Activated naive CD8-positive, alpha-beta T cell treated with anti-CD3 and anti-CD28 coated beads for 36 hours (primary cell): ENCODE results near the gene DLGAP1. TPM values are rescaled to one million over a fixed set of nuclear protein-coding genes. Genes with fewer than 3 reads are reported as not detected.
"Not testable (repeated sequence)": the region's sequence is repeated elsewhere in the genome, so short reads cannot be mapped to it uniquely, and the experiment has no call there.

Source experiments
- DNase-seq: peaks from one replicate; pipeline ENCODE4 v3.0.0; 2021
- H3K27ac Mint-ChIP-seq: one replicate; pipeline ENCODE4 v1.8.0; 2022; ENCODE audit warnings: mild to moderate bottlenecking, moderate library complexity, mixed read lengths
- H3K27me3 Mint-ChIP-seq: one replicate; pipeline ENCODE4 v1.8.0; 2022; ENCODE audit warnings: mild to moderate bottlenecking, mixed read lengths
- H3K36me3 Mint-ChIP-seq: one replicate; pipeline ENCODE4 v1.8.0; 2021; ENCODE audit warnings: mild to moderate bottlenecking, mixed read lengths
- H3K4me1 Mint-ChIP-seq: one replicate; pipeline ENCODE4 v1.8.0; 2021; ENCODE audit warnings: mixed read lengths
- H3K4me3 Mint-ChIP-seq: one replicate; pipeline ENCODE4 v1.8.0; 2022; ENCODE audit warnings: mild to moderate bottlenecking, moderate library complexity, mixed read lengths
- H3K9me3 Mint-ChIP-seq: one replicate; pipeline ENCODE4 v1.8.0; 2022; ENCODE audit warnings: mixed read lengths
- total RNA-seq, 2 experiments: library from RNA; stranded (reverse); gene quantifications; one replicate each; pipeline ENCODE4 v1.2.3, GENCODE V29; 2021

DLGAP1 gene
- total RNA-seq, 2 experiments from 2014 or later = not detected

GRCh38 chr18:4026542-4026941 lies 428.6 kb downstream of the DLGAP1 start:
- Mint-ChIP-seq H3K4me3 (no peak overlapping the region), H3K27ac (no peak overlapping the region), H3K9me3 (no peaks in the 10 kb centered on the region), H3K27me3 (peaks cover 5% of the 10 kb centered on the region), H3K4me1 (no peaks in the 10 kb centered on the region), H3K36me3 (no peaks in the 10 kb centered on the region)
- DNase-seq = no peak

- DNase-seq = no peak
- Mint-ChIP-seq H3K4me1 (no peaks in the 10 kb centered on the region), H3K27ac (no peak overlapping the region), H3K27me3 (peaks cover 5% of the 10 kb centered on the region), H3K9me3 (no peaks in the 10 kb centered on the region), H3K4me3 (no peak overlapping the region), H3K36me3 (no peaks in the 10 kb centered on the region)
Measured at GRCh38 chr18:4024702-4025101, 430.4 kb downstream of the DLGAP1 start.

- not testable (repeated sequence) for H3K9me3 Mint-ChIP-seq, DNase-seq, H3K27ac Mint-ChIP-seq, H3K36me3 Mint-ChIP-seq, H3K4me3 Mint-ChIP-seq, H3K4me1 Mint-ChIP-seq, H3K27me3 Mint-ChIP-seq
Measured at GRCh38 chr18:4022749-4023148, 432.4 kb downstream of the DLGAP1 start.

- peaks cover 5% of the 10 kb centered on the region for H3K27me3 Mint-ChIP-seq
- no peaks in the 10 kb centered on the region for H3K9me3 Mint-ChIP-seq
- no peak for DNase-seq
- no peak overlapping the region for H3K4me3 Mint-ChIP-seq
- no peaks in the 10 kb centered on the region for H3K36me3 Mint-ChIP-seq
- H3K27ac Mint-ChIP-seq = no peak overlapping the region
- no peaks in the 10 kb centered on the region for H3K4me1 Mint-ChIP-seq
Measured at GRCh38 chr18:4020026-4020425, 435.1 kb downstream of the DLGAP1 start.

DNA sequence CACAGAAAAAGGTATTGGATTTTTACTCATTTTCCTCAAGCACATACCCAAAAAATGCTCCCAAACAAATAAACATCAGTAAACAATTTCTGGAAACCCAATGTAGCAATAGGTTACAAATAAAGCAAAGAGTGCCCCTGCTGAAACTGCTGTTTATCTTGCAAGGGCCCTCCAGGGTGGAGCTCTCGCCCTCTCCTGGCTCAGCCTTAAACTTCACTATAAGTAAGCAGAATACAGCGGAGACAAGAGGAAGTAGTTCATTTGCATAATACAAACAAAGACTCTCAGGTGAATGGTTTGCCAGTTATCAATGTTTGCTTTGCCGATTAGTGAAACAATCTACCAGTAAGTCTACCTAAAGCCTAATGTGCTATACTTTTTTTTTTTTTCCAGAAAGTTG lies 437.6 kb downstream of the DLGAP1 start:
- Mint-ChIP-seq H3K27me3 (no peaks in the 10 kb centered on the region), H3K4me3 (no peak overlapping the region), H3K36me3 (no peaks in the 10 kb centered on the region), H3K27ac (no peak overlapping the region), H3K9me3 (no peaks in the 10 kb centered on the region), H3K4me1 (no peaks in the 10 kb centered on the region)
- no peak for DNase-seq

GRCh38 chr18:4016391-4017049 lies 438.6 kb downstream of the DLGAP1 start:
- Mint-ChIP-seq H3K27ac (no peak overlapping the region), H3K36me3 (no peaks in the 10 kb centered on the region), H3K9me3 (no peaks in the 10 kb centered on the region), H3K4me1 (no peaks in the 10 kb centered on the region), H3K4me3 (no peak overlapping the region), H3K27me3 (no peaks in the 10 kb centered on the region)
- DNase-seq = no peak

GRCh38 chr18:4007846-4008245 lies 447.3 kb downstream of the DLGAP1 start:
- Mint-ChIP-seq H3K4me3 (no peak overlapping the region), H3K27me3 (peaks cover 17% of the 10 kb centered on the region), H3K4me1 (peaks cover 3% of the 10 kb centered on the region), H3K9me3 (no peaks in the 10 kb centered on the region), H3K27ac (no peak overlapping the region), H3K36me3 (no peaks in the 10 kb centered on the region)
- no peak for DNase-seq

- DNase-seq = no peak
- H3K4me3 Mint-ChIP-seq = no peak overlapping the region
- H3K36me3 Mint-ChIP-seq = no peaks in the 10 kb centered on the region
- no peak overlapping the region for H3K27ac Mint-ChIP-seq
- no peaks in the 10 kb centered on the region for H3K9me3 Mint-ChIP-seq
- H3K4me1 Mint-ChIP-seq = peaks cover 3% of the 10 kb centered on the region
- peaks cover 17% of the 10 kb centered on the region for H3K27me3 Mint-ChIP-seq
Measured at GRCh38 chr18:4004183-4004829, 450.8 kb downstream of the DLGAP1 start.

GRCh38 chr18:3998698-3999333 lies 456.3 kb downstream of the DLGAP1 start:
- H3K27me3 Mint-ChIP-seq = peaks cover 5% of the 10 kb centered on the region

GRCh38 chr18:3995476-3996102 lies 459.5 kb downstream of the DLGAP1 start:
- DNase-seq = peak; percentile 24
- H3K27ac Mint-ChIP-seq = no peak overlapping the region
- peaks cover 5% of the 10 kb centered on the region for H3K27me3 Mint-ChIP-seq

More at GRCh38 chr18:3998698-3999333, 456.3 kb downstream of the DLGAP1 start:
- no peaks in the 10 kb centered on the region for H3K36me3 Mint-ChIP-seq
- no peaks in the 10 kb centered on the region for H3K4me1 Mint-ChIP-seq
- H3K27ac Mint-ChIP-seq = no peak overlapping the region
- no peaks in the 10 kb centered on the region for H3K9me3 Mint-ChIP-seq
- no peak for DNase-seq
- H3K4me3 Mint-ChIP-seq = no peak overlapping the region

DNA sequence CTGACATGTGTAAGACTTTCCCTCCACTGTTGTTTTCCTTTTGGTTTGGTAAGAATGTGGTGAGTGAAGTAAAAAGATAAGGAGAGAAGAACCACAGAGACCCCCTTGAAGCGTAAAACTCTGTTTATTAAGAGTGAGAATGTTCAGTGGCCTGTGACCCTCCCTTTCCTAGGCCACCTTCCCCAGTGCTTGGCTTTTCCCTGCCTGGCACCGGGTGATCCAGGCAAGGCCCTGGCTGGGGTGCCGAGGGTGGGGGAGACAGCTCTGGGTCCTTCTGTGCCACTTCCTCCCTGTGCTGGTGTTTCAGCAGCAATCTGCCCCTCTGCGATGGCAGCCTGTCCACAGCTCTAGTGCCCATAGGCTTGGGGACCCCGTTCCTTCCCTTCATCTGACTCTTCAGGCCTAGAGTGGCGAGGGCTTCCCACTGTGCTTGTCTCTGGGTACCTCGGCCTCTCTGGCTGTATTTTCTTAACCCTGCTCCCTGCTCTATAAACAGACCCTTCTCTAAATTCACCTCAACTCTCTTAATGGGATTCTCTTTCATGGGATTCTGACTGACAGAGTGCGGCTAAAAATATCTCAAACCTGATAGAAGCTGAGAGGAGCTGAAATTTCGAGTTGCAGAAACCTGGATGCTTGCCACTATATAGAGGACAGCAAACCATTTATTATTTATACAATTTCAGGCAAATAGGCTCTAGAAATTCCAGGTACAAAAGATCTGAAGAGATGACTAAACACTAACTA lies 461.0 kb downstream of the DLGAP1 start:
- H3K36me3 Mint-ChIP-seq = no peaks in the 10 kb centered on the region
- H3K27me3 Mint-ChIP-seq = peaks cover 8% of the 10 kb centered on the region

More at GRCh38 chr18:3995476-3996102, 459.5 kb downstream of the DLGAP1 start:
- H3K4me3 Mint-ChIP-seq = no peak overlapping the region
- H3K4me1 Mint-ChIP-seq = no peaks in the 10 kb centered on the region
- no peaks in the 10 kb centered on the region for H3K36me3 Mint-ChIP-seq
- no peaks in the 10 kb centered on the region for H3K9me3 Mint-ChIP-seq

GRCh38 chr18:3985664-3986063 lies 469.4 kb downstream of the DLGAP1 start:
- DNase-seq = no peak
- Mint-ChIP-seq H3K27me3 (peaks cover 4% of the 10 kb centered on the region), H3K27ac (no peak overlapping the region)

More for the DNA sequence above, 461.0 kb downstream of the DLGAP1 start:
- Mint-ChIP-seq H3K4me3 (no peak overlapping the region), H3K27ac (no peak overlapping the region), H3K4me1 (no peaks in the 10 kb centered on the region), H3K9me3 (no peaks in the 10 kb centered on the region)
- DNase-seq = no peak

DNA sequence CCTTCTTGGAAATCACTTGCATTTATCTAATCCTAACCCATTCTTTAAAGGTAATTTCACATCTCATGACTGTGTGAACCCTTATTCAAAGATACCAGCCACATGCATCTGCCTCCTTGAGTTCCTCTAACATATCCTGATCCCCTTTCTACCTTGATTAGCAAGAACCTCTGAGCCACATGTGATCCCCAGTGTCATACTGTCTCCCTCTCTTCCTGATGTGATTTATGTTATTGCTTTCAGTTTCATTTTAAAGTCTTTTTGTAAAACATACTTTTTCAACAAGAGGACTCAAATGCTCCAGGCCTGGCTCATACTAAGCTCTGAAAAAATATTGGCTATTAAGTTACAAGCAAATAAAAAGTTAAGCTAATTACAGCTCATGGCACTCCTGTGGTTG lies 470.1 kb downstream of the DLGAP1 start:
- Mint-ChIP-seq H3K27ac (peak overlapping the region; percentile 22), H3K4me3 (no peak overlapping the region), H3K4me1 (peaks cover 8% of the 10 kb centered on the region)

More at GRCh38 chr18:3985664-3986063, 469.4 kb downstream of the DLGAP1 start:
- Mint-ChIP-seq H3K36me3 (peaks cover 2% of the 10 kb centered on the region), H3K9me3 (no peaks in the 10 kb centered on the region), H3K4me1 (peaks cover 8% of the 10 kb centered on the region), H3K4me3 (no peak overlapping the region)

DNA sequence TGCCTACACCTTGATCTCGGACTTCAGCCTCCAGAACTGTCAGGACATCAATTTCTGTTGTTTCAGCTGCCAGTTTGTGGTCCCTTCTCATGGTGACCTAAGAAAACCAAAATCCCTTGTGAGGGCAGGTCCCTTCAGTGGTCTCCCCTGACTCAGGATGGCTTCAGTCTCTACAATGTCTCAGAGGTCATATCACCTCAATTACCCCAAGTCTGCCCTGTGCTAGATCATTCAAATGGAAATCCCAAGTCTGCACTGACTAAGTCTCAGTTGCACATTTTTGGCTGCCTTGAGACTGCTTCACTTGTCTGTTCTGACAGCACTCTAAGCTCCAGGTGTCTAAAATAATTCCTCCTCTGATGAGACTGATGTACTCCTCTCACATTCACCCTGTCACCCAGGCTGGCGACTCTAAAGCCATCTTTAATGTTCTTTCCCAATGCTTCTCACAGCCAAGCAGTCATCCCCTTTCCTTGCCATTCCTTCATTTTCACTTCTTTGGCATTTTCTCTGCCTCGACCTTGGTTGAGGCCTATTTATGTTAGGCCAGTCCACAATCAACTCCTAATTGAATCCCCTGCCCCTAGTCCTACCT lies 470.8 kb downstream of the DLGAP1 start:
- H3K27me3 Mint-ChIP-seq = no peaks in the 10 kb centered on the region
- no peak overlapping the region for H3K4me3 Mint-ChIP-seq
- peaks cover 8% of the 10 kb centered on the region for H3K4me1 Mint-ChIP-seq
- H3K9me3 Mint-ChIP-seq = peaks cover 4% of the 10 kb centered on the region
- no peak for DNase-seq
- H3K27ac Mint-ChIP-seq = no peak overlapping the region
- H3K36me3 Mint-ChIP-seq = peaks cover 2% of the 10 kb centered on the region

More for the DNA sequence above, 470.1 kb downstream of the DLGAP1 start:
- no peak for DNase-seq
- Mint-ChIP-seq H3K9me3 (peaks cover 2% of the 10 kb centered on the region), H3K27me3 (peaks cover under 1% of the 10 kb centered on the region), H3K36me3 (peaks cover 2% of the 10 kb centered on the region)
